ENCODE data around the gene SBK1.

Gene SBK1

DNA sequence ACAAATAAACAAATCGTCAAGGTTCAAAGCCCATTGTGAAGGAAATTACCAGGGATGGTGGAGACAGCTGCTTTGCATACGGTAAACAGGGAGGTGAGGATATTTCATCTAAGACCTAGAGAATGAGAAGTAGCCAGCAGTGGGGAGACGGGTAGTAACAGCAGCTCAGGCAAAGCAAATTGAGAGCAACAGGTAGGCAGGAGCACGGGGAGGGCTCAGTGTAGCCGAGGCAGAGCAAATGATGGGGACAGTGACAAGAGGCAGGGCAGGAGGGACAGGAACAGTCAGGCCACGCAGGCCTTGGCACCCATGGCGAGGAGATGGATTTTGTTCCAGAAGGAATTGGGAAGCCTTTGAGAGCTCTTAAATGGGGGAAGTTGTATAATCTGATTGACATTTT is 29.0 kb upstream of the SBK1 start:
- Histone ChIP-seq H3K4me3 (no peak overlapping the region), H3K9me3 (no peaks in the 10 kb centered on the region), H3K36me3 (no peaks in the 10 kb centered on the region), H3K4me1 (peaks cover 0 to 11% (median 11%) of the 10 kb centered on the region in 4 donors), H3K27ac (no peak overlapping the region), H3K27me3 (peaks cover 0 to 59% of the 10 kb centered on the region in 2 donors)
- no peak for DNase-seq
- TF ChIP-seq CTCF (IDR thresholded peaks at IDR 0.05), result no peak
- intact Hi-C loops (cut with DNase I; ENCODE audit: low total_unique reads), result no loop called here

- intact Hi-C loops (cut with DNase I; ENCODE audit: low total_unique reads), result no loop called here
- Histone ChIP-seq H3K9me3 (no peaks in the 10 kb centered on the region), H3K4me3 (no peak overlapping the region), H3K4me1 (no peaks in the 10 kb centered on the region), H3K36me3 (no peaks in the 10 kb centered on the region), H3K27me3 (peaks cover 0 to 45% of the 10 kb centered on the region in 2 donors), H3K27ac (no peak overlapping the region)
- TF ChIP-seq CTCF (IDR thresholded peaks at IDR 0.05), result no peak
- no peak for DNase-seq
Observed at GRCh38 chr16:28264656-28265055, 27.7 kb upstream of the SBK1 start.

DNA sequence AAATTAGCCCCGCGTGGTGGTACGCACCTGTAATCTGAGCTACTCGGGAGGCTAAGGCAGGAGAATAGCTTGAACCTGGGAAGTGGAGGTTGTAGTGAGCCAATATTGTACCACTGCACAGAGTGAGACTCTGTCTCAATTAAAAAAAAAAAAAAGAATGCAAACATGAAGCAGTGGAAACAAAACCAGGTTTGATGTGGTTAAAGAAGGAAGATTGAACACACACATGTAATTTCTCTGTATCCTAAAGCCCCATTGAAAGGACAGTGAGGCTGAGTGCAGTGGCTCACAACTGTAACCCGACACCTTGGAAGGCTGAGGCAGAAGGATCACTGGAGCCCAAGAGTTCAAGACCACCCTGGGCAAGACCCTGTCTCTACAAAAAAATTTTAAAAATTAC is 26.5 kb upstream of the SBK1 start:
- H3K4me3 ChIP-seq, result no peak overlapping the region
- no peaks in the 10 kb centered on the region for H3K36me3 ChIP-seq
- H3K27ac ChIP-seq, result no peak overlapping the region
- H3K9me3 ChIP-seq, result no peaks in the 10 kb centered on the region
- peaks cover 0 to 34% of the 10 kb centered on the region in 2 donors for H3K27me3 ChIP-seq
- DNase-seq, result no peak
- intact Hi-C loops (cut with DNase I; ENCODE audit: low total_unique reads), result no loop called here
- no peak for TF ChIP-seq CTCF (IDR thresholded peaks at IDR 0.05)
- H3K4me1 ChIP-seq, result no peaks in the 10 kb centered on the region

- Histone ChIP-seq H3K9me3 (peaks cover 0 to 6% (median 0%) of the 10 kb centered on the region in 3 donors), H3K4me1 (no peaks in the 10 kb centered on the region), H3K4me3 (no peak overlapping the region), H3K27ac (no peak overlapping the region), H3K27me3 (peaks cover 0 to 23% of the 10 kb centered on the region in 2 donors), H3K36me3 (no peaks in the 10 kb centered on the region)
- intact Hi-C loops (cut with DNase I; ENCODE audit: low total_unique reads), result no loop called here
- no peak for TF ChIP-seq CTCF (IDR thresholded peaks at IDR 0.05)
- no peak for DNase-seq
Observed at GRCh38 chr16:28267356-28267755, 25.0 kb upstream of the SBK1 start.

DNA sequence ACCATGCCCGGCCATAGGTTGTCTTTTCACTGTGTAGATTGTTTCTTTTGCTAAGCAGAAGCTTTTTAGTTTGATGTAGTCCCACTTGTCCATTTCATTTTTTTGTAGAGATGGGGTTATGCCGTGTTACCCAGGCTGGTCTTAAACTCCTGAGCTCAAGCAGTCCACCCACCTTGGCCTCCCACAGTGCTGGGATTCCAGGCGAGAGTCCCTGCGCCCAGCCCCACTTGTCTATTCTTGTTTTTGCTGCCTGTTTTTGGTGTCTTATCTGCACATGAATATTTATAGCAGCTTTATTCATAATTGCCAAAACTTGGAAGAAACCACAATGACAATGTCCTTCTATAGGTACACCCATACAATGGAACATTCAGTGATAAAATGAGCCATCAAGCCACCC is 18.8 kb upstream of the SBK1 start:
- H3K9me3 ChIP-seq, result peaks cover 0 to 6% (median 0%) of the 10 kb centered on the region in 3 donors
- H3K4me1 ChIP-seq, result peaks cover 0 to 9% (median 6%) of the 10 kb centered on the region in 4 donors
- TF ChIP-seq CTCF (IDR thresholded peaks at IDR 0.05), result no peak
- no peak overlapping the region for H3K27ac ChIP-seq
- intact Hi-C loops (cut with DNase I; ENCODE audit: low total_unique reads), result no loop called here
- no peak for DNase-seq
- H3K36me3 ChIP-seq, result no peaks in the 10 kb centered on the region
- peaks cover 0 to 43% of the 10 kb centered on the region in 2 donors for H3K27me3 ChIP-seq
- H3K4me3 ChIP-seq, result no peak overlapping the region

DNA sequence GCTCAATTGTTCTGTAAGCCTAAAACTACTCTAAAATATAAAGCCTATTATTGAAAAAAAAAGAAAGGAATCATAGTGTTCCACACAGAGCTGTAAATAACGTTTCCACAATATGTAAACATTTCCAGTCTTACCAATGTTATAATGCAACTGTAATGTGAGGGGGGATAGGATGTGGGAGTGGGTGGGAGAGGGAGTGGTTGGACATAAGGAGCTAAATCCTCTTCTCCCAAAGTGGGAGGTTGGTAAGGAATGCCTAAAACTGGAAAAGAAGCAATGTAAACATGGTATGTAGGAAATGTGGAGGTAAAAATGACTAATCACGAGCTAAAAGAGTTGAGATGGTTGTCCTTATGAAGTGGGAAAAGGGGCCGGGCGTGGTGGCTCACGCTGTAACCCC is 17.6 kb upstream of the SBK1 start:
- DNase-seq, result no peak
- H3K4me1 ChIP-seq, result peaks cover 0 to 9% (median 6%) of the 10 kb centered on the region in 4 donors
- H3K27me3 ChIP-seq, result peaks cover 0 to 50% of the 10 kb centered on the region in 2 donors
- TF ChIP-seq CTCF (IDR thresholded peaks at IDR 0.05), result no peak
- intact Hi-C loops (cut with DNase I; ENCODE audit: low total_unique reads), result loop anchor here (5.0 kb wide), 1 partner anchor 43 kb away; no protein-coding TSS in a partner anchor
- H3K36me3 ChIP-seq, result no peaks in the 10 kb centered on the region
- H3K4me3 ChIP-seq, result no peak overlapping the region
- peaks cover 0 to 6% (median 0%) of the 10 kb centered on the region in 3 donors for H3K9me3 ChIP-seq
- no peak overlapping the region for H3K27ac ChIP-seq
